Hematopoietic multipotent progenitor cell treated with erythropoietin and hydrocortisone succinate and interleukin-3 and kit ligand, for 6 days (in vitro differentiated cells): ENCODE measurements around the gene MGLL.

Source experiments
- DNase-seq: peaks from one replicate; pipeline ENCODE4 v3.0.0-alpha.2; 2015

The MGLL gene

GRCh38 chr3:127808197-127808596, 14.1 kb downstream of the MGLL start:
- DNase-seq = no peak

GRCh38 chr3:127805026-127805753, 17.1 kb downstream of the MGLL start:
- no peak for DNase-seq

- DNase-seq = no peak
Measured at GRCh38 chr3:127804141-127804540, 18.2 kb downstream of the MGLL start.

- DNase-seq = no peak
Measured at GRCh38 chr3:127803619-127804018, 18.7 kb downstream of the MGLL start.

- DNase-seq = no peak
Measured at GRCh38 chr3:127802606-127803005, 19.7 kb downstream of the MGLL start.

- DNase-seq = no peak
Measured at GRCh38 chr3:127801731-127802313, 20.5 kb downstream of the MGLL start.

GRCh38 chr3:127800508-127800907, 21.8 kb downstream of the MGLL start:
- DNase-seq = peak; percentile 80

GRCh38 chr3:127799476-127800222, 22.7 kb downstream of the MGLL start:
- DNase-seq = no peak

- DNase-seq = no peak
Measured at GRCh38 chr3:127798716-127799115, 23.6 kb downstream of the MGLL start.

- DNase-seq = no peak
Measured at GRCh38 chr3:127796831-127797150, 25.5 kb downstream of the MGLL start.

- DNase-seq = no peak
Measured at GRCh38 chr3:127796045-127796830, 26.1 kb downstream of the MGLL start.

GRCh38 chr3:127794972-127795371, 27.3 kb downstream of the MGLL start:
- no peak for DNase-seq

- DNase-seq = no peak
Measured at GRCh38 chr3:127794402-127794801, 27.9 kb downstream of the MGLL start.

GRCh38 chr3:127792541-127793292, 29.6 kb downstream of the MGLL start:
- no peak for DNase-seq

GRCh38 chr3:127791221-127791913, 30.9 kb downstream of the MGLL start:
- DNase-seq = peak; percentile 75

- no peak for DNase-seq
Measured at GRCh38 chr3:127790882-127791183, 31.5 kb downstream of the MGLL start.

GRCh38 chr3:127789990-127790881, 32.1 kb downstream of the MGLL start:
- DNase-seq = no peak

- DNase-seq = no peak
Measured at GRCh38 chr3:127789051-127789450, 33.3 kb downstream of the MGLL start.

- DNase-seq = no peak
Measured at GRCh38 chr3:127788451-127788909, 33.8 kb downstream of the MGLL start.

- DNase-seq = no peak
Measured at GRCh38 chr3:127787571-127788365, 34.5 kb downstream of the MGLL start.
